Measurements from ENCODE around the gene KRTAP12-4.

GRCh38 chr21:44614961-44615391 lies 39.5 kb downstream of the KRTAP12-4 start:
- no peak for TF ChIP-seq OSR1 (CRISPR knock-in tag; IDR thresholded peaks at IDR 0.05)
- no peak for TF ChIP-seq ZFP3 (CRISPR knock-in tag; IDR thresholded peaks at IDR 0.05)
- no peak for TF ChIP-seq TSHZ2 (CRISPR knock-in tag; IDR thresholded peaks at IDR 0.05)
